HG03025 (cell line): ENCODE results near the gene FBXL17.
"Not testable (repeated sequence)": the region's sequence is repeated elsewhere in the genome, so short reads cannot be mapped to it uniquely, and the experiment has no call there.

Source experiments
- ATAC-seq: cut with Tn5 transposase; IDR thresholded peaks from one replicate; pipeline ENCODE4 v1.9.1; 2021; ENCODE audit warnings: mild to moderate bottlenecking, moderate library complexity; ENCODE audit not compliant: unreplicated experiment, low FRiP score

FBXL17 gene

GRCh38 chr5:108381954-108382783, at the start of gene FBXL17:
FBXL17 (minus strand) TSS chr5:108382098.
- ATAC-seq = peak; percentile 73

GRCh38 chr5:108430931-108431608, 49.2 kb upstream of the FBXL17 start:
- no peak for ATAC-seq

DNA sequence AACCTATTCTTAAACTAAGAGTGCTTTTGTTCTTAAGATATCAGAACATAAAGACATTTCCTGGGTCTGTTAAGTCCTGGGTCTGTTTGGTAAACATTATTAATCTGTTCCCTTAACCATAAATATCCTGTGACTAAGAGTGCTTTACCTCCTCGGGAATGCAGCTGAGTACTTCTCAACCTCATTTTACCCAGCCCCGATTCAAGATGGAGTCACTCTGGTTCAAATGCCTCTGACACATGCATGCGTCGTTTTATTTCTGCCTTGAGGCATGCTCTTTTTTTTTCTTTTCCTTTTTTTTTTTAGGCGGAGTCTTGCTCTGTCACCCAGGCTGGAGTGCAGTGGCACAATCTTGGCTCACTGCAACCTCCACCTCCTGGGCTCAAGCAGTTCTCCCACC, 39.8 kb upstream of the FBXL17 start:
- no peak for ATAC-seq

- no peak for ATAC-seq
Measured at GRCh38 chr5:108420755-108421154, 38.9 kb upstream of the FBXL17 start.

DNA sequence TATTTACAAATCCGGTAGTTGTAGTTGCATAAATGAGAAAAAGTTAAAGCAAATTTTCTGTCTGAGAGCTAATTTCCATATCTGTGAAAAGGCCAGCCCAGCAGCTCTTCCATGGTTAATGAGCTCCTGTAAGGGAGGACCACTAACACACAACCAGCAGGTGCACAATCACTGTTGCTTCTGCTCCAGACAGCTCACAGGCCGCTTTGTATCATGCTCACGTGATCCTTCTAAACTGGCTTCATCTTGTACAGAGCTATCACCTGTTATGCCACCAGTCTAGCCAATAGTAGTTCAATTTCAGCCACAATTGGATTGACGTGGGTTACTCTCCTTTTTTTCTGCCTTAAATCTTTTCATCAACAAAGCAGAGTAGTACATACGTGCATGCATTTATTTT, 38.3 kb upstream of the FBXL17 start:
- ATAC-seq = no peak

- ATAC-seq = no peak
Measured at GRCh38 chr5:108418197-108418596, 36.3 kb upstream of the FBXL17 start.

- ATAC-seq = no peak
Measured at GRCh38 chr5:108417166-108417670, 35.3 kb upstream of the FBXL17 start.

DNA sequence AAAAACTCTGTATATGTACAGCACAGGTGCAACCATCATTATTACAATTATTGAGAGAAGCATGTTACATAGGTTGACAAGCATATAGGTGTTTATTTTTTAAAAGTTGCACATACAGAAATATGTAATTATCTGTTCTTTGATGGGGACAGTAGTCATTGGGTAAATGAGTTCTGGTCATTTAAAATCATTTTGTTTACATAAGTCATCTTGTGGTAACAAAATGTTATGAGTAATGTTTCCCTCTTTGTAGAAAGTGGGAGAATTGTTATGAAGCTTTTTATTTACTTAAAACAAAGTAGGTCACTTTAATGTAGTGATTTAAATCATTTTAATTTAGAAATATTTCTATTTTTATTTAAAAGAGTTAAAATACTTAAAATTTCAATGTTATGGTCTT, 33.8 kb upstream of the FBXL17 start:
- no peak for ATAC-seq

- ATAC-seq = no peak
Measured at GRCh38 chr5:108409786-108410185, 27.9 kb upstream of the FBXL17 start.

GRCh38 chr5:108405201-108405600, 23.3 kb upstream of the FBXL17 start:
- ATAC-seq = not testable (repeated sequence)

GRCh38 chr5:108398964-108399363, 17.1 kb upstream of the FBXL17 start:
- no peak for ATAC-seq

- not testable (repeated sequence) for ATAC-seq
Measured at GRCh38 chr5:108396837-108397236, 14.9 kb upstream of the FBXL17 start.

- no peak for ATAC-seq
Measured at GRCh38 chr5:108387758-108388157, 5.9 kb upstream of the FBXL17 start.

GRCh38 chr5:108386345-108387061, 4.6 kb upstream of the FBXL17 start:
- ATAC-seq = no peak

DNA sequence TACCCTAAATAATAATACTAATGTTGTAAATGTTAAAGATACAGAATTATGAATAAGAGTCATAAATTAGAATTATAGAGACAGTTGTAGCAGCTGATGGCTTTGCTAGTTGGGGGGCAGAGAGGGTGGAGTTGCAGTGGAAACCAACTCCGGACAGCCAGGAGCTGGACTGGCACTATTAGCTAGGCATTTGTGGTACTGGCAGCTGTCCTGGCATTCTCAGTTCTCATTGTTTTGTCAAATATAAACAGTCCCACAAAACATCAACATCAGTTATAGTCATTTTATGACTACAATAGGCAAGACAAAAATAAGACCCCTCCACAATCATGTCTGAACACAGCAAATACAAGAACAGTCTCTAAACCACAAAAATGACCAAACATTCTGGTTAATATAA, 2.8 kb upstream of the FBXL17 start:
- no peak for ATAC-seq

DNA sequence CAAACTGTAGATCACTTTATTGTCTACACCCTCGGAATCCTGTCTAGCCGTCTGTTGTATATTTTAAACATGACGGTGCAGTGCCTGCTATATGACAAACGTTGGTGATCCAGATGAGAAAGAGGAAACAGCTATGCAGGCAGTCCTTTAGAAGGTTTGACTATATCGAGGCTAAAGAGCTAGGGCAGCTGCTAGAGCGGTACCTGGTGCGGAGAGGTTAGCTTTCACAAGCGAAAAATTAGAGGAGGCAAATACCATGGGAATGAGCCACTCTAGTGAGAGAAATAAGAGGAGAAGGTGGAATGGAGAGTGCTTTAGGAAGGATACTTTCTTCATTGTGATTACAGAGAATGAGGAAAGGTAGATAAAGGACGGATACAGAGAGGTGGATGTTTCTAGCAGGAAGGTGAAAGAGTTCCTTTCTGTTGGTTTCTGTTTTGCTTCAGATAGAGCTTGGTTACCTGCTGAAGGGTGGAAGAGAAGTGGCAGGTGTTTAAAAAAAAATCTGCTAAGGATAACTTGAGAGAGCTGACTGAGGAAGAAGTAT, 959 bp upstream of the FBXL17 start:
- ATAC-seq = no peak

GRCh38 chr5:108381350-108381953, 446 bp downstream of the FBXL17 start:
- ATAC-seq = peak; percentile 58

DNA sequence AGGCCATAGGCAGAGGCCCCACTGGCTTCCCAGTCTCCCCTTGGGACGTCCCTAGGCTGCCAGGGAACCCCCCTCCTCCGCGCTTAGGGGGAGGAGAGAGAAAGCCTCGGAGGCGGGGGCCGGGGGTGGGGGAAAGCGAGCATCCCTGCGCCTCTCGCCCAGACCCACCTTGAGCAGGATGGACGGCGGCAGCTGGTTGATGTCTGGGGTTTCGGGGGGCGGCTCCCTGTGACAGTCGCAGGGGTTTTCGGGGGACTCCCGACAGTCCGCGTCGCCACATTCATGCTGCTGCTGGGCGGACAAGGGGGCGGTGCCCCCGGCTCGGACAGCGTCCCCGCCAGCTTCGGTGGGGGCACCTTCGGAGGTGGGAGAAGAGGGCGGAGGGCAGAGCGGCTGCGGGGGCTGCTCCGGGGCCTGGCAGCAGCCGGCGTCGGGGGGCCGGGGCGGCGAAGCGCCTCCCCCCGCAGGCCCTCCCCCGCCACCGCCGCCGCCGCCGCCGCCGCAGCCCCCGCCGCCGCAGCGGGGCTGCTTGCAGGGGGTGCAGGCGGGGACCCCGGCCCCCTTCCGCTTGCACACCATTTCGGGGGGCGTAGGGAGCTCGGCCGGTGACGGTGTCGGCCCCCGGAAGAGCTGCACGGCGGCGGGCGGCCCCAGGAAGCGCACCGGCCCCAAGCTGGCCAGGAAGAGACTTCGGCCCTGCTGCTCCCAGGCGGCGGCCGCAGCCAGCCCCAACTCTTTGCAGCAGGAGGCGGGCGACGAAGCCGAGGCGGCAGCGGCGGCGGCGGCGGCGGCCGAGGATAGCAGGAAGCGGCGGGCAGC, 1.2 kb downstream of the FBXL17 start:
- peak; percentile 26 for ATAC-seq

GRCh38 chr5:108379722-108380530, 2.0 kb downstream of the FBXL17 start:
- no peak for ATAC-seq
